H9 (cell line): ENCODE results near the gene KIF18A. TPM values are rescaled to one million over a fixed set of nuclear protein-coding genes. Genes with fewer than 3 reads are reported as not detected.

Experiments
- DNase-seq: peaks from one replicate; pipeline ENCODE4 v3.0.0-alpha.2; 2017
- H2AFZ ChIP-seq: one replicate; pipeline ENCODE4 v1.6.1; 2013; ENCODE audit warnings: mild to moderate bottlenecking, low read length, control low read depth, moderate library complexity
- H2AK5ac ChIP-seq: 2 replicates; pipeline ENCODE4 v1.6.1; 2013; ENCODE audit warnings: low read length, control low read depth, mixed read lengths; ENCODE audit not compliant: insufficient read length
- H2BK120ac ChIP-seq: one replicate; pipeline ENCODE4 v1.6.1; 2013; ENCODE audit warnings: low read depth, mild to moderate bottlenecking, low read length, control low read depth, inconsistent platforms; ENCODE audit not compliant: poor library complexity, severe bottlenecking
- H2BK12ac ChIP-seq: 2 replicates; pipeline ENCODE4 v1.6.1; 2013; ENCODE audit warnings: low read length, control low read depth, mixed read lengths, low read depth; ENCODE audit not compliant: insufficient read length
- H2BK15ac ChIP-seq: 2 replicates; pipeline ENCODE4 v1.6.1; 2013; ENCODE audit warnings: low read depth, low read length, control low read depth
- H2BK20ac ChIP-seq: one replicate; pipeline ENCODE4 v1.6.1; 2013; ENCODE audit warnings: low read depth, mild to moderate bottlenecking, low read length, control low read depth, inconsistent platforms; ENCODE audit not compliant: poor library complexity, severe bottlenecking
- H2BK5ac ChIP-seq: 2 replicates; pipeline ENCODE4 v1.6.1; 2013; ENCODE audit warnings: low read length, control low read depth, mixed read lengths; ENCODE audit not compliant: insufficient read length
- H3K14ac ChIP-seq: 2 replicates; pipeline ENCODE4 v1.6.1; 2013; ENCODE audit warnings: low read length, control low read depth; ENCODE audit not compliant: insufficient read depth
- H3K18ac ChIP-seq: 2 replicates; pipeline ENCODE4 v1.6.1; 2013; ENCODE audit warnings: low read depth, mild to moderate bottlenecking, mixed read lengths, low read length, control low read depth; ENCODE audit not compliant: insufficient read length
- H3K23ac ChIP-seq: 2 replicates; pipeline ENCODE4 v1.6.1; 2013; ENCODE audit warnings: low read length, control low read depth, mixed read lengths, low read depth; ENCODE audit not compliant: insufficient read length
- H3K23me2 ChIP-seq: 2 replicates; pipeline ENCODE4 v1.6.1; 2013; ENCODE audit warnings: low read depth, mild to moderate bottlenecking, mixed read lengths, low read length, control low read depth; ENCODE audit not compliant: insufficient read length, poor library complexity, severe bottlenecking
- H3K27ac ChIP-seq: 2 replicates; pipeline ENCODE4 v1.5.1; 2013; ENCODE audit warnings: low read length, control low read depth, mixed read lengths, low read depth; ENCODE audit not compliant: insufficient read length
- H3K27me3 ChIP-seq: 2 replicates; pipeline ENCODE4 v1.6.1; 2013; ENCODE audit warnings: low read length, control low read depth, inconsistent platforms; ENCODE audit not compliant: insufficient read depth
- H3K4ac ChIP-seq: 2 replicates; pipeline ENCODE4 v1.6.1; 2013; ENCODE audit warnings: low read depth, mild to moderate bottlenecking, control low read depth, inconsistent platforms, low read length, moderate library complexity
- H3K4me1 ChIP-seq: 2 replicates; pipeline ENCODE4 v1.6.1; 2013; ENCODE audit warnings: low read length, control low read depth, inconsistent platforms; ENCODE audit not compliant: insufficient read depth
- H3K4me2 ChIP-seq: 2 replicates; pipeline ENCODE4 v1.6.1; 2013; ENCODE audit warnings: low read length, control low read depth, mixed read lengths; ENCODE audit not compliant: insufficient read length, insufficient read depth
- H3K56ac ChIP-seq: 2 replicates; pipeline ENCODE4 v1.6.1; 2013; ENCODE audit warnings: low read depth, mild to moderate bottlenecking, mixed read lengths, low read length, control low read depth; ENCODE audit not compliant: insufficient read length
- H3K79me1 ChIP-seq: 2 replicates; pipeline ENCODE4 v1.6.1; 2013; ENCODE audit warnings: low read depth, mild to moderate bottlenecking, moderate library complexity, low read length, control low read depth, inconsistent platforms; ENCODE audit not compliant: insufficient read depth, poor library complexity, severe bottlenecking
- H3K79me2 ChIP-seq: 2 replicates; pipeline ENCODE4 v1.6.1; 2013; ENCODE audit warnings: low read length, control low read depth, inconsistent platforms; ENCODE audit not compliant: insufficient read depth
- H3K9ac ChIP-seq: 2 replicates; pipeline ENCODE4 v1.6.1; 2013; ENCODE audit warnings: low read length, control low read depth, mixed read lengths; ENCODE audit not compliant: insufficient read length; ENCODE audit errors: extremely low read depth
- H3K9me3 ChIP-seq: one replicate; pipeline ENCODE4 v1.6.1; 2013; ENCODE audit warnings: low read depth, low read length, inconsistent platforms; ENCODE audit not compliant: control insufficient read depth
- H3T11ph ChIP-seq: one replicate; pipeline ENCODE4 v1.6.1; 2013; ENCODE audit warnings: mild to moderate bottlenecking, low read length, control low read depth, inconsistent platforms
- H4K20me1 ChIP-seq: one replicate; pipeline ENCODE4 v1.6.1; 2013; ENCODE audit not compliant: control insufficient read depth, insufficient read length, insufficient read depth
- H4K5ac ChIP-seq: 2 replicates; pipeline ENCODE4 v1.6.1; 2013; ENCODE audit warnings: low read depth, mild to moderate bottlenecking, mixed read lengths, low read length, control low read depth; ENCODE audit not compliant: insufficient read length
- H4K8ac ChIP-seq: replicated peaks from 2 replicates; pipeline ENCODE4 v1.6.1; 2013; ENCODE audit warnings: low read length, control low read depth, mixed read lengths, low read depth; ENCODE audit not compliant: insufficient read length
- H4K91ac ChIP-seq: 2 replicates; pipeline ENCODE4 v1.6.1; 2013; ENCODE audit warnings: low read depth, mild to moderate bottlenecking, moderate library complexity, mixed read lengths, low read length, control low read depth; ENCODE audit not compliant: insufficient read length
- H3K27ac Mint-ChIP-seq, 3 experiments: 2 replicates in 2 of 3; 3 replicates in 1 of 3; pipeline ENCODE4 v1.8.0; 2020 to 2021; ENCODE audit warnings: mixed read lengths in 3 of 3, mild to moderate bottlenecking in 1 of 3, moderate library complexity in 1 of 3
- H3K27me3 Mint-ChIP-seq: 2 replicates; pipeline ENCODE4 v1.8.0; 2021; ENCODE audit warnings: low read depth, mild to moderate bottlenecking, moderate library complexity, mixed read lengths
- H3K36me3 Mint-ChIP-seq, 3 experiments: 2 replicates in 2 of 3; 3 replicates in 1 of 3; pipeline ENCODE4 v1.8.0; 2020 to 2021; ENCODE audit warnings: low read depth in 3 of 3, mixed read lengths in 3 of 3; ENCODE audit not compliant: insufficient read depth in 1 of 3
- H3K4me1 Mint-ChIP-seq, 2 experiments: 2 replicates each; pipeline ENCODE4 v1.8.0; 2020; ENCODE audit warnings: mixed read lengths in 2 of 2
- H3K4me3 Mint-ChIP-seq, 2 experiments: 2 replicates in 1 of 2; 3 replicates in 1 of 2; pipeline ENCODE4 v1.8.0; 2020 to 2021; ENCODE audit warnings: mild to moderate bottlenecking in 2 of 2, mixed read lengths in 2 of 2, moderate library complexity in 1 of 2
- H3K9me3 Mint-ChIP-seq, 2 experiments: 2 replicates in 1 of 2; 3 replicates in 1 of 2; pipeline ENCODE4 v1.8.0; 2020; ENCODE audit warnings: mild to moderate bottlenecking in 2 of 2, mixed read lengths in 2 of 2, moderate library complexity in 1 of 2
- CTCF ChIP-seq: fragments of 200-600 bp; sonication (generic); conservative IDR thresholded peaks from 3 replicates; pipeline ENCODE4 v1.8.0; 2021; ENCODE audit warnings: antibody characterized with exemption, mild to moderate bottlenecking
- WGBS: extraction: QIAGEN DNeasy Blood & Tissue Kit; methylation state at CpG from one replicate; pipeline ENCODE4 v1.1.7; 2013; ENCODE audit warnings: missing lambda C conversion rate, low lambda C conversion rate, mixed read lengths; ENCODE audit not compliant: insufficient read length; ENCODE audit errors: extremely low coverage; 5-methylcytosine and 5-hydroxymethylcytosine counted together
- total RNA-seq: library from RNA; stranded (reverse); gene quantifications from 2 replicates; pipeline ENCODE4 v1.2.1, GENCODE V29; 2021

KIF18A gene
- total RNA-seq, 1 experiment from 2014 or later = 25.9 TPM

- H3K27ac ChIP-seq = no peak overlapping the region
- Mint-ChIP-seq H3K27ac (peak overlapping the region in 1 of 3 experiments; percentile 17; a peak in 1 of 7 replicates), H3K4me1 (no peaks in the 10 kb centered on the region; a peak in 2 of 4 replicates), H3K36me3 (peaks cover 0 to 5% (median 4%) of the 10 kb centered on the region in 3 experiments; a peak in 5 of 7 replicates), H3K9me3 (no peaks in the 10 kb centered on the region), H3K27me3 (no peaks in the 10 kb centered on the region), H3K4me3 (no peak overlapping the region)
- H2BK12ac ChIP-seq = no peak overlapping the region
- no peak overlapping the region for H3K18ac ChIP-seq
- H2AK5ac ChIP-seq = no peak overlapping the region
- H3K4me2 ChIP-seq = no peak overlapping the region
- no peak overlapping the region for H2BK20ac ChIP-seq
- WGBS = no CpG with 5 or more reads among the region's 2 CpGs
- DNase-seq = no peak
- H2AFZ ChIP-seq = no peak overlapping the region
- H3K4ac ChIP-seq = no peak overlapping the region
- TF ChIP-seq CTCF = no peak
- no peak overlapping the region for H3T11ph ChIP-seq
- H3K79me1 ChIP-seq = no peaks in the 10 kb centered on the region
- H3K9me3 ChIP-seq = no peaks in the 10 kb centered on the region
- H3K56ac ChIP-seq = no peak overlapping the region
- H2BK15ac ChIP-seq = no peak overlapping the region
- no peaks in the 10 kb centered on the region for H3K79me2 ChIP-seq
- no peak overlapping the region for H3K23ac ChIP-seq
- no peak overlapping the region for H2BK120ac ChIP-seq
- H3K4me1 ChIP-seq = no peaks in the 10 kb centered on the region
- H4K20me1 ChIP-seq = no peaks in the 10 kb centered on the region
- H3K23me2 ChIP-seq = no peaks in the 10 kb centered on the region
- no peak overlapping the region for H3K9ac ChIP-seq
- no peak overlapping the region for H4K5ac ChIP-seq
- no peaks in the 10 kb centered on the region for H3K27me3 ChIP-seq
- H4K91ac ChIP-seq = no peak overlapping the region
- H2BK5ac ChIP-seq = no peak overlapping the region
- H4K8ac ChIP-seq = no peak overlapping the region
- no peak overlapping the region for H3K14ac ChIP-seq
Measured at GRCh38 chr11:28040384-28040783, 67.6 kb downstream of the KIF18A start.
